Endothelial cell of umbilical vein (primary cell): ENCODE data around the gene RGP1. TPM values are rescaled to one million over a fixed set of nuclear protein-coding genes. Genes with fewer than 3 reads are reported as not detected.
A peak's percentile ranks its signal among the peaks of the same experiment; 100 is the strongest.

Experiments used
- BruUV-seq: library from RNA; stranded (reverse); fragments of 400-500 nt; replicated peaks from 2 replicates; lab custom pipeline; 2021; lab: Mats Ljungman, UMichigan
- CTCF ChIA-PET: fragments of 300-600, 350-600 bp; sonication (Branson Sonifier 250); formaldehyde crosslinking; loops from one replicate; lab custom pipeline; 2021; ENCODE audit warnings: antibody characterized with exemption, inconsistent platforms; lab: Charles Lee
- POLR2A ChIA-PET: fragments of 300-600, 350-600 bp; sonication (Branson Sonifier 250); formaldehyde crosslinking; loops from one replicate; lab custom pipeline; 2021; ENCODE audit warnings: antibody characterized with exemption, inconsistent platforms; lab: Charles Lee
- DNase-seq: peaks from one replicate; pipeline ENCODE4 v3.0.0-alpha.2; 2011; ENCODE audit warnings: low read depth, low spot score
- FAIRE-seq: peaks from 2 replicates; lab custom pipeline; 2011; peaks lifted over from hg19 to GRCh38; lab: Jason Lieb, UNC
- H2AFZ ChIP-seq: 2 replicates; pipeline ENCODE4 v1.6.0; 2012; ENCODE audit warnings: low read depth, low read length, control low read depth, inconsistent platforms
- H3K27ac ChIP-seq: 2 replicates; pipeline ENCODE4 v1.5.1; 2011; ENCODE audit warnings: low read depth, mild to moderate bottlenecking, control low read depth, low read length, moderate library complexity; ENCODE audit not compliant: insufficient read depth
- H3K27me3 ChIP-seq, 2 experiments: 2 replicates each; pipeline versions ENCODE4 v1.6.0 to v1.6.1; 2011; ENCODE audit warnings: low read length in 2 of 2, mixed read lengths in 1 of 2; ENCODE audit not compliant: control insufficient read depth in 2 of 2, insufficient read depth in 2 of 2
- H3K36me3 ChIP-seq, 2 experiments: 2 replicates in 1 of 2; 3 replicates in 1 of 2; pipeline ENCODE4 v1.5.1; 2011; ENCODE audit warnings: low read length in 2 of 2, mild to moderate bottlenecking in 1 of 2, moderate library complexity in 1 of 2; ENCODE audit not compliant: control insufficient read depth in 2 of 2, insufficient read depth in 2 of 2; ENCODE audit errors: extremely low read depth in 1 of 2
- H3K4me1 ChIP-seq: 3 replicates; pipeline ENCODE4 v1.5.1; 2011; ENCODE audit warnings: mild to moderate bottlenecking, low read length; ENCODE audit not compliant: control insufficient read depth, insufficient read depth; ENCODE audit errors: extremely low read depth
- H3K4me2 ChIP-seq: 2 replicates; pipeline ENCODE4 v1.6.1; 2011; ENCODE audit warnings: low read length, control low read depth, mixed read lengths; ENCODE audit not compliant: insufficient read depth
- H3K4me3 ChIP-seq, 3 experiments: fragments of 200-600 bp in 1 of 3; sonication (generic), shearing (Covaris generic) in 1 of 3; replicated peaks in 1 of 3; 2 replicates each; pipeline ENCODE4 v1.5.1; 2011 to 2016; ENCODE audit warnings: control low read depth in 3 of 3, low read length in 3 of 3, mild to moderate bottlenecking in 2 of 3, inconsistent platforms in 1 of 3, low read depth in 1 of 3, moderate library complexity in 1 of 3; ENCODE audit not compliant: insufficient read depth in 1 of 3
- H3K79me2 ChIP-seq: 2 replicates; pipeline ENCODE4 v1.6.0; 2012; ENCODE audit warnings: low read length, inconsistent platforms; ENCODE audit not compliant: control insufficient read depth, insufficient read depth
- H3K9ac ChIP-seq: replicated peaks from 2 replicates; pipeline ENCODE3; 2011; ENCODE audit warnings: low read length, control low read depth; ENCODE audit not compliant: insufficient read depth; ENCODE audit errors: extremely low read depth
- H3K9me1 ChIP-seq: replicated peaks from 3 replicates; pipeline ENCODE4 v1.6.0; 2011; ENCODE audit warnings: mild to moderate bottlenecking, low read length; ENCODE audit not compliant: control insufficient read depth, insufficient read depth; ENCODE audit errors: extremely low read depth
- H3K9me3 ChIP-seq: replicated peaks from 2 replicates; pipeline ENCODE4 v1.5.1; 2012; ENCODE audit warnings: low read length, inconsistent platforms; ENCODE audit not compliant: control insufficient read depth, insufficient read depth
- H4K20me1 ChIP-seq: replicated peaks from 2 replicates; pipeline ENCODE3; 2011; ENCODE audit warnings: mild to moderate bottlenecking, low read length; ENCODE audit not compliant: control insufficient read depth, insufficient read depth; ENCODE audit errors: extremely low read depth
- EZH2 ChIP-seq: IDR thresholded peaks from 2 replicates; pipeline ENCODE4 v1.6.1; 2012; ENCODE audit warnings: borderline replicate concordance, low read depth, mild to moderate bottlenecking, moderate library complexity, low read length, inconsistent platforms; ENCODE audit not compliant: severe bottlenecking
- GATA2 ChIP-seq: IDR thresholded peaks from 2 replicates; pipeline ENCODE4 v1.7.0; 2011; ENCODE audit warnings: low read depth, mild to moderate bottlenecking, moderate library complexity, mixed read lengths, low read length; ENCODE audit not compliant: insufficient read length, insufficient read depth
- JUN ChIP-seq: IDR thresholded peaks from 2 replicates; pipeline ENCODE4 v1.6.1; 2011; ENCODE audit warnings: borderline replicate concordance, low read depth; ENCODE audit not compliant: insufficient read length, insufficient read depth
- MAX ChIP-seq: IDR thresholded peaks from 2 replicates; pipeline ENCODE4 v1.6.1; 2011; ENCODE audit not compliant: insufficient read depth, insufficient read length
- dilution Hi-C: fragments of 300-500 bp; cut with MboI; formaldehyde crosslinking; loops from one replicate; pipeline ENCODE4 v1.15.0; 2019; ENCODE audit warnings: low sequenced_read_pairs; ENCODE audit not compliant: extremely low pct_ligation_motif_present
- intact Hi-C: fragments of 100-400 bp; cut with micrococcal nuclease; formaldehyde crosslinking; loops from one replicate; pipeline ENCODE4 v1.10.0; 2022
- polyA plus RNA-seq, 4 experiments: library from polyadenylated mRNA; depleted of rRNA in 3 of 4; stranded (reverse) in 3 of 4; unstranded in 1 of 4; fragments of >200 nt; gene quantifications; 2 replicates each; pipeline versions ENCODE4 v1.2.1 to v1.2.3, GENCODE V29; 2011 to 2012; ENCODE audit warnings: missing spikeins in 1 of 4
- total RNA-seq: library from RNA; stranded (reverse); gene quantifications from 2 replicates; pipeline ENCODE4 v1.2.3, GENCODE V29; 2021
- TF ChIP-seq, protein P1 (sequence below), 2 donors: IDR thresholded peaks; 1 replicate in 1 of 2; 2 replicates in 1 of 2; pipeline ENCODE4 v1.5.1; 2011; ENCODE audit warnings: low read length in 2 of 2, mild to moderate bottlenecking in 2 of 2, moderate library complexity in 2 of 2, control low read depth in 1 of 2, inconsistent platforms in 1 of 2, low read depth in 1 of 2; ENCODE audit not compliant: insufficient read depth in 1 of 2; ENCODE audit errors: extremely low read depth in 1 of 2

Gene RGP1
- total and polyA plus RNA-seq, 2 donors (not counting 3 experiments of a cell fraction or from before 2014, with no cell fraction given): 15.0 to 29.0 TPM

DNA sequence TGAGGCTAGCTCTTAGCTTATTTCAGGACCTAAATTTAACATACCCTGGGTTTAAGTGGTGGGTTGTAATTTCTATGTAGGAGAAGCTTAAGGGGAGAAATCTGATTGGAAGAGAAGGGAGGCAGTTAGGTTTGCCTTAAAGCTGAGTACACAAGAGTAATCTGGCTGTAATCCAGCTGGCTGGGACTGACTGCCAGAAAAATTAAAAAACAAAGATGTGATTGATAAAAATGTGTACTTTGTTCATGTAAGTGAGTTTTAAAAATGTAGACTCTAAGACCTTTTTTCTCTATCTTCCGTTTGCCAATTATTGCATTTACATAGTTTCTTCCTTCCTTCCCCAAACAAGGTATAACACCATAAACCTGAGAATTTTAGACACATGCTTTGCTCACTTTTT lies 22.4 kb downstream of the RGP1 start:
- intact Hi-C loops: loop anchor here (1.0 to 2.0 kb wide), 2 partner anchors 11 to 15 kb away; no protein-coding TSS in a partner anchor
- H3K9me1 ChIP-seq: no peaks in the 10 kb centered on the region
- DNase-seq (peak; percentile 94), FAIRE-seq (peak; percentile 52)
- H3K4me2 ChIP-seq: peak overlapping the region; percentile 78
- dilution Hi-C loops: no loop called here
- H3K79me2 ChIP-seq: no peaks in the 10 kb centered on the region
- peaks cover 36% of the 10 kb centered on the region for H3K4me1 ChIP-seq
- TF ChIP-seq GATA2: peak; percentile 53
- TF ChIP-seq EZH2: no peak
- TF ChIP-seq, protein P1, sequence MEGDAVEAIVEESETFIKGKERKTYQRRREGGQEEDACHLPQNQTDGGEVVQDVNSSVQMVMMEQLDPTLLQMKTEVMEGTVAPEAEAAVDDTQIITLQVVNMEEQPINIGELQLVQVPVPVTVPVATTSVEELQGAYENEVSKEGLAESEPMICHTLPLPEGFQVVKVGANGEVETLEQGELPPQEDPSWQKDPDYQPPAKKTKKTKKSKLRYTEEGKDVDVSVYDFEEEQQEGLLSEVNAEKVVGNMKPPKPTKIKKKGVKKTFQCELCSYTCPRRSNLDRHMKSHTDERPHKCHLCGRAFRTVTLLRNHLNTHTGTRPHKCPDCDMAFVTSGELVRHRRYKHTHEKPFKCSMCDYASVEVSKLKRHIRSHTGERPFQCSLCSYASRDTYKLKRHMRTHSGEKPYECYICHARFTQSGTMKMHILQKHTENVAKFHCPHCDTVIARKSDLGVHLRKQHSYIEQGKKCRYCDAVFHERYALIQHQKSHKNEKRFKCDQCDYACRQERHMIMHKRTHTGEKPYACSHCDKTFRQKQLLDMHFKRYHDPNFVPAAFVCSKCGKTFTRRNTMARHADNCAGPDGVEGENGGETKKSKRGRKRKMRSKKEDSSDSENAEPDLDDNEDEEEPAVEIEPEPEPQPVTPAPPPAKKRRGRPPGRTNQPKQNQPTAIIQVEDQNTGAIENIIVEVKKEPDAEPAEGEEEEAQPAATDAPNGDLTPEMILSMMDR (IDR thresholded peaks at IDR 0.05; ENCODE audit: extremely low read depth in 1 of 2, insufficient read depth in 1 of 2, low read depth in 1 of 2, low read length in 2 of 2): no peak
- no peak for TF ChIP-seq MAX
- TF ChIP-seq JUN: no peak
- H4K20me1 ChIP-seq: no peaks in the 10 kb centered on the region
- no peaks in the 10 kb centered on the region for H3K36me3 ChIP-seq
- no peaks in the 10 kb centered on the region for H3K9me3 ChIP-seq
- ChIA-PET CTCF (interaction anchor here (1.1 to 4.2 kb wide), 9 partner anchors 9 to 111 kb away, joined by 3 to 21 read pairs (median 7); partner anchors contain the start of genes GBA2, MSMP and RGP1), POLR2A (interaction anchor here (0.7 to 2.0 kb wide), 2 partner anchors 11 to 41 kb away, joined by 3 to 4 read pairs; no protein-coding TSS in a partner anchor)
- no peak overlapping the region for H3K9ac ChIP-seq
- BruUV-seq: no TSS peak
- H3K27ac ChIP-seq: peak overlapping the region; percentile 43
- no peaks in the 10 kb centered on the region for H3K27me3 ChIP-seq
- no peak overlapping the region for H3K4me3 ChIP-seq
- H2AFZ ChIP-seq: no peak overlapping the region
